Left ventricle myocardium inferior (tissue), 1 donor: ENCODE data around the gene ZNF503. TPM values are rescaled to one million over a fixed set of nuclear protein-coding genes. Genes with fewer than 3 reads are reported as not detected.

Experiments used
- DNase-seq: peaks from one replicate; pipeline ENCODE4 v3.0.0-alpha.2; 2020
- H3K27ac ChIP-seq: fragments of 200-600 bp; replicated peaks from 2 replicates; pipeline ENCODE4 v1.8.0; 2021
- H3K27me3 ChIP-seq: fragments of 200-600 bp; 2 replicates; pipeline ENCODE4 v1.8.0; 2021; ENCODE audit warnings: low read depth
- H3K36me3 ChIP-seq: fragments of 200-600 bp; 2 replicates; pipeline ENCODE4 v1.8.0; 2021
- H3K4me1 ChIP-seq: fragments of 200-600 bp; 2 replicates; pipeline ENCODE4 v1.8.0; 2021
- H3K4me3 ChIP-seq: fragments of 200-600 bp; 2 replicates; pipeline ENCODE4 v1.8.0; 2021; ENCODE audit warnings: mild to moderate bottlenecking, moderate library complexity
- H3K9me3 ChIP-seq: fragments of 200-600 bp; replicated peaks from 2 replicates; pipeline ENCODE4 v1.8.0; 2021
- CTCF ChIP-seq: fragments of 200-600 bp; IDR thresholded peaks from 2 replicates; pipeline ENCODE4 v1.8.0; 2021; ENCODE audit warnings: antibody characterized with exemption, mild to moderate bottlenecking, borderline replicate concordance
- intact Hi-C: fragments of 100-400 bp; cut with micrococcal nuclease; formaldehyde crosslinking; loops from one replicate; pipeline ENCODE4 v1.11.0; 2022
- total RNA-seq: library from RNA; stranded (reverse); fragmentation: NEBNext Ultra II Directional; extraction: Animal tissue kit (Norgen Biotek cat#: 25700); gene quantifications from one replicate; pipeline ENCODE4 v1.2.1, GENCODE V29; 2021
- donor health status: DM: no; HTN: yes; CAD: no; lungs with severe emphysema.

Gene ZNF503
- total RNA-seq, 1 donor from 2014 or later, result 5.9 TPM

GRCh38 chr10:75356484-75356883 lies 45.1 kb downstream of the ZNF503 start:
- no peak overlapping the region for H3K27ac ChIP-seq
- no peaks in the 10 kb centered on the region for H3K36me3 ChIP-seq
- no peak for DNase-seq
- H3K4me1 ChIP-seq, result no peaks in the 10 kb centered on the region
- peaks cover 13% of the 10 kb centered on the region for H3K9me3 ChIP-seq
- H3K4me3 ChIP-seq, result no peak overlapping the region
- TF ChIP-seq CTCF, result no peak
- peaks cover 11% of the 10 kb centered on the region for H3K27me3 ChIP-seq
- intact Hi-C loops, result no loop called here

- Histone ChIP-seq H3K27me3 (peaks cover 11% of the 10 kb centered on the region), H3K4me1 (no peaks in the 10 kb centered on the region), H3K27ac (no peak overlapping the region), H3K36me3 (no peaks in the 10 kb centered on the region), H3K9me3 (peaks cover 13% of the 10 kb centered on the region), H3K4me3 (no peak overlapping the region)
- DNase-seq, result no peak
- intact Hi-C loops, result no loop called here
- TF ChIP-seq CTCF, result no peak
These were observed 45.9 kb downstream of the ZNF503 start for GRCh38 chr10:75355706-75356105.

DNA sequence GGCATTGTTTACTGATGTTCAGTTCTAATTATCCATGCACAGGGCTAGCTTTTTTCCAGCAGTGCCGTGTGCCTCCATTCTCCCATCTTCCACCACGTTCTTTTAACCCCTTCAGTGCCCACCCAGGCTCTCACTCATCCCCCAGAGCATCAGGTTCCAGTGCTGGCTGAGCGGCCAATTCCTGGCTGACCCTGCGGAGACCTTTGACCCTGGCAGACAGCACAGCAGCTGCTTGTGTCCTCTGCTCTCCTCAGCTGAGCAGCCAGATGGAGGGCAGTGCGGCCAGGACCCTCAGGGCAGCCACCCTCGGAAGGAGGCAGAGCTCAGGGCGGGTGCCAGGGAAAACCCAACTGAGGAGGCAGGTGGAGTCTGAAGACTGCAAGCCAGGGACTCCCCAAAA lies 48.4 kb downstream of the ZNF503 start:
- Histone ChIP-seq H3K27ac (no peak overlapping the region), H3K4me1 (no peaks in the 10 kb centered on the region), H3K9me3 (peaks cover 13% of the 10 kb centered on the region), H3K4me3 (no peak overlapping the region), H3K36me3 (no peaks in the 10 kb centered on the region), H3K27me3 (peaks cover 11% of the 10 kb centered on the region)
- TF ChIP-seq CTCF, result no peak
- intact Hi-C loops, result no loop called here
- no peak for DNase-seq

- Histone ChIP-seq H3K4me3 (no peak overlapping the region), H3K27ac (no peak overlapping the region), H3K27me3 (peaks cover 11% of the 10 kb centered on the region), H3K9me3 (peaks cover 13% of the 10 kb centered on the region), H3K4me1 (no peaks in the 10 kb centered on the region), H3K36me3 (no peaks in the 10 kb centered on the region)
- no peak for DNase-seq
- TF ChIP-seq CTCF, result no peak
- intact Hi-C loops, result no loop called here
These were observed 48.9 kb downstream of the ZNF503 start for GRCh38 chr10:75352650-75353049.

DNA sequence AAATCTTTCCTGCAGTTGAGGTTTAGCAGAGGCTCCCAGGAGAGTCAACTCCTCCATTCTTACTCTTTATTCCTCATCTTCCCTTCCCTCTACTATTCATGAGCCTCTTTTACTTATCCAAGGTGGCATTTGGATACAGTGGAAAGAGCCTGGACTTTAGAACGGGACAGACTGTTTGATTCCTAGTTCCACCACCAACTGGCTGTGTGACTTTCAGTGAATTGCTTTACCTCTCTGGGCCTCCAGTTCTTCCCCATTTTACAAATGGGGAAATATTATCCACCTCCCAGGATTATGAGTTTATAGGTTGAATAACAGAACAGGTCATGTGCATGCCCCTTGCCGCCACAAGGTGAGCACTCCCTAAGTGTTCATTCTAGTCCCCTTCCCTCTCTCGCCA lies 49.9 kb downstream of the ZNF503 start:
- H3K4me3 ChIP-seq, result no peak overlapping the region
- H3K27ac ChIP-seq, result no peak overlapping the region
- DNase-seq, result no peak
- H3K4me1 ChIP-seq, result no peaks in the 10 kb centered on the region
- no peaks in the 10 kb centered on the region for H3K36me3 ChIP-seq
- H3K9me3 ChIP-seq, result peaks cover 13% of the 10 kb centered on the region
- intact Hi-C loops, result no loop called here
- TF ChIP-seq CTCF, result no peak
- H3K27me3 ChIP-seq, result peaks cover 11% of the 10 kb centered on the region

DNA sequence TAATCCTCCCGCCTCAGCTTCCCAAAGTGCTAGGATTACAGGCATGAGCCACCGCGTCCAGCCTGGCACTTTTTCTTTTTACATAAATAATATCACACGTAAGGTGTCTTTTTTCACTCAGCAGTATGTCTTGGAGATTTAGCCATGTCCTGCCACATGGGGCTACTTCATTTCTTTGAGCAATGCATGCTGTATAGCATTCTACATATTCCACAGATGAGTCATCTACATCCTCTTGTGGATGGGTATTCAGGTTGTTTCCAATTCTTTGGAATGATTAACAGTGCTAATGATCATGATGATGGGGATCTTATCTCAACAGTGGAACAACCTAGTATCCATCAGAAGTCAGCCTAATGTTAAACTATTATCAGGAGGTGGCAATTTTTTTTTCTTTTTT lies 50.8 kb downstream of the ZNF503 start:
- no peak for DNase-seq
- intact Hi-C loops, result no loop called here
- no peaks in the 10 kb centered on the region for H3K4me1 ChIP-seq
- H3K27ac ChIP-seq, result no peak overlapping the region
- peaks cover 11% of the 10 kb centered on the region for H3K27me3 ChIP-seq
- TF ChIP-seq CTCF, result no peak
- H3K36me3 ChIP-seq, result no peaks in the 10 kb centered on the region
- no peak overlapping the region for H3K4me3 ChIP-seq
- peaks cover 8% of the 10 kb centered on the region for H3K9me3 ChIP-seq
